ENCODE measurements around the gene ZNF668. TPM values are rescaled to one million over a fixed set of nuclear protein-coding genes. Genes with fewer than 3 reads are reported as not detected.

The ZNF668 gene
- total and polyA plus RNA-seq, 2 of the 13 experiments (the other 11 are each of a cell fraction or from before 2014, with no cell fraction given) = 3.8 to 9.8 TPM

DNA sequence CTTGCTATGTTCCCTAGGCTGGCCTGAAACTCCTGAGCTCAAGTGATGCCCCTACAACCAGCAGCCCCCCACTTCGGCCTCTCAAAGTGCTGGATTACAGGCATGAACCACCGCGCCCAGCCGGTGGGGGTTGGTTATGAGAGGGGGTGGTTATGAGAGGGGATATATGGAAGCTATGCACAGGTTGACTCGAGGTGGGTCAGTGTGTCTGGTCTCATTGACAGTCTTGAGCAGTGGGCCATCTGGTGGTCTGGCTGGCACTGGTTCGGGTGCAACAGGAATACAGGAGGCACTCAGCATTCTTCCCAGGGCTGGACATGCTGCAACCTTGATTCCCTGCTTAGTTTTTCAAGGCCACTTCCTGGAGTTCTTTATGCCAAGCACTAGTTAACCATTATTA lies 58.0 kb downstream of the ZNF668 start (continued):
- TF ChIP-seq, protein P1, sequence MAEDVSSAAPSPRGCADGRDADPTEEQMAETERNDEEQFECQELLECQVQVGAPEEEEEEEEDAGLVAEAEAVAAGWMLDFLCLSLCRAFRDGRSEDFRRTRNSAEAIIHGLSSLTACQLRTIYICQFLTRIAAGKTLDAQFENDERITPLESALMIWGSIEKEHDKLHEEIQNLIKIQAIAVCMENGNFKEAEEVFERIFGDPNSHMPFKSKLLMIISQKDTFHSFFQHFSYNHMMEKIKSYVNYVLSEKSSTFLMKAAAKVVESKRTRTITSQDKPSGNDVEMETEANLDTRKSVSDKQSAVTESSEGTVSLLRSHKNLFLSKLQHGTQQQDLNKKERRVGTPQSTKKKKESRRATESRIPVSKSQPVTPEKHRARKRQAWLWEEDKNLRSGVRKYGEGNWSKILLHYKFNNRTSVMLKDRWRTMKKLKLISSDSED (CRISPR knock-in tag; IDR thresholded peaks at IDR 0.05) = no peak
- TF ChIP-seq BCL3 (CRISPR knock-in tag; IDR thresholded peaks at IDR 0.05) (no peak), PLRG1 (conservative IDR thresholded peaks at IDR 0.05) (no peak), ZNF431 (CRISPR knock-in tag; IDR thresholded peaks at IDR 0.05; ENCODE audit: borderline replicate concordance, low read depth) (no peak), ZNF317 (CRISPR knock-in tag; IDR thresholded peaks at IDR 0.05) (no peak; the same call in 1 of the 2 replicates), SIX1 (CRISPR knock-in tag; IDR thresholded peaks at IDR 0.05; ENCODE audit: borderline replicate concordance) (no peak), ELF3 (CRISPR knock-in tag; IDR thresholded peaks at IDR 0.05) (peak; percentile 98), RBM39 (IDR thresholded peaks at IDR 0.05; ENCODE audit: low read depth, low read length, poor library complexity, severe bottlenecking) (no peak), NR2C2 (CRISPR knock-in tag; IDR thresholded peaks at IDR 0.05; ENCODE audit: borderline replicate concordance) (no peak), SETDB1 (CRISPR knock-in tag; IDR thresholded peaks at IDR 0.05; ENCODE audit: borderline replicate concordance) (no peak), ZNF784 (CRISPR knock-in tag; IDR thresholded peaks at IDR 0.05; ENCODE audit: borderline replicate concordance) (no peak), RXRB (CRISPR knock-in tag; IDR thresholded peaks at IDR 0.05; ENCODE audit: borderline replicate concordance) (0 out of 2 replicates have a peak, but pooled peaks have one; percentile 19), ZNF362 (CRISPR knock-in tag; IDR thresholded peaks at IDR 0.05; ENCODE audit: borderline replicate concordance) (no peak), ZMAT5 (CRISPR knock-in tag; IDR thresholded peaks at IDR 0.05; ENCODE audit: borderline replicate concordance, low read depth) (no peak), ATF7-NPFF (CRISPR knock-in tag; IDR thresholded peaks at IDR 0.05; ENCODE audit: low read depth) (no peak), ELF1 (CRISPR knock-in tag; IDR thresholded peaks at IDR 0.05) (peak; percentile 73), SATB2 (CRISPR knock-in tag; IDR thresholded peaks at IDR 0.05) (no peak), MATR3 (CRISPR knock-in tag; IDR thresholded peaks at IDR 0.05) (no peak), PAF1 (CRISPR knock-in tag; IDR thresholded peaks at IDR 0.05) (no peak), ZBTB4 (CRISPR knock-in tag; IDR thresholded peaks at IDR 0.05; ENCODE audit: borderline replicate concordance) (no peak), RNF2 (conservative IDR thresholded peaks at IDR 0.05; ENCODE audit: low read depth) (no peak)
- TF ChIP-seq, protein P2, sequence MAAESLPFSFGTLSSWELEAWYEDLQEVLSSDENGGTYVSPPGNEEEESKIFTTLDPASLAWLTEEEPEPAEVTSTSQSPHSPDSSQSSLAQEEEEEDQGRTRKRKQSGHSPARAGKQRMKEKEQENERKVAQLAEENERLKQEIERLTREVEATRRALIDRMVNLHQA (CRISPR knock-in tag; IDR thresholded peaks at IDR 0.05) = no peak

All from HepG2 (cell line).